ENCODE results near the gene KCNB1.
"Not testable (repeated sequence)": the region's sequence is repeated elsewhere in the genome, so short reads cannot be mapped to it uniquely, and the experiment has no call there.

Gene KCNB1

GRCh38 chr20:49314052-49314451 is 168.4 kb downstream of the KCNB1 start:
- not testable (repeated sequence) for DNase-seq

Measured in activated naive CD4-positive, alpha-beta T cell (primary cell).